ENCODE measurements around the gene GPR162. TPM values are rescaled to one million over a fixed set of nuclear protein-coding genes. Genes with fewer than 3 reads are reported as not detected.
A peak's percentile ranks its signal among the peaks of the same experiment; 100 is the strongest.

The GPR162 gene
- total and polyA plus RNA-seq, 11 donors: 1.8 to 7.7 (median 3.0) TPM

DNA sequence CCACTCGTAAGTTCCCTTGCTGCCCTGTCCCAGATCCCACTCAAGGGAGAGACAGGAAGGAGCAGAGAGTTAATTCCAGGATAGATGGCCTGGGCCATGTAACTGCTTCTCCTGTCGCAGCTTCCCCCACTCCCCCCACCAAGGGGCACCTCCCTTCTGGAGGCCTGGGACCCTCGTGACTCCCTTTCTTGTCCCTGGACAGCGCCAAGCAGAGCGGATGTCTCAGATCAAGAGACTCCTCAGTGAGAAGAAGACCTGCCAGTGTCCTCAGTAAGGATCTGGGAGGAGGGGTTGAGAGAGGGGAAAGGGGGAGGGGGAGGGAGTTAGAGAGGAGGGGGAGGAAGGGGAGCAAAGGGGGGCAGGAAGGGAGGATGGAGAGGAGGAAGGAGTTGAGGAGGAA, 3.0 kb upstream of the GPR162 start:
- no peaks in the 10 kb centered on the region for H3K9me3 ChIP-seq
- H3K27ac ChIP-seq: no peak overlapping the region
- H3K4me1 ChIP-seq: peaks cover 0 to 23% (median 13%) of the 10 kb centered on the region in 12 donors
- intact Hi-C loops (cut with DNase I): no loop called here
- 81 to 100% (median 86%) methylated on average over 2 to 5 of the region's 5 CpGs for WGBS, 4 donors
- ATAC-seq (no peak), DNase-seq (no peak)
- H3K36me3 ChIP-seq: peaks cover 0 to 16% (median 0%) of the 10 kb centered on the region in 9 donors
- peaks cover 0 to 12% (median 0%) of the 10 kb centered on the region in 9 donors for H3K27me3 ChIP-seq
- TF ChIP-seq, protein P1, sequence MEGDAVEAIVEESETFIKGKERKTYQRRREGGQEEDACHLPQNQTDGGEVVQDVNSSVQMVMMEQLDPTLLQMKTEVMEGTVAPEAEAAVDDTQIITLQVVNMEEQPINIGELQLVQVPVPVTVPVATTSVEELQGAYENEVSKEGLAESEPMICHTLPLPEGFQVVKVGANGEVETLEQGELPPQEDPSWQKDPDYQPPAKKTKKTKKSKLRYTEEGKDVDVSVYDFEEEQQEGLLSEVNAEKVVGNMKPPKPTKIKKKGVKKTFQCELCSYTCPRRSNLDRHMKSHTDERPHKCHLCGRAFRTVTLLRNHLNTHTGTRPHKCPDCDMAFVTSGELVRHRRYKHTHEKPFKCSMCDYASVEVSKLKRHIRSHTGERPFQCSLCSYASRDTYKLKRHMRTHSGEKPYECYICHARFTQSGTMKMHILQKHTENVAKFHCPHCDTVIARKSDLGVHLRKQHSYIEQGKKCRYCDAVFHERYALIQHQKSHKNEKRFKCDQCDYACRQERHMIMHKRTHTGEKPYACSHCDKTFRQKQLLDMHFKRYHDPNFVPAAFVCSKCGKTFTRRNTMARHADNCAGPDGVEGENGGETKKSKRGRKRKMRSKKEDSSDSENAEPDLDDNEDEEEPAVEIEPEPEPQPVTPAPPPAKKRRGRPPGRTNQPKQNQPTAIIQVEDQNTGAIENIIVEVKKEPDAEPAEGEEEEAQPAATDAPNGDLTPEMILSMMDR (IDR thresholded peaks at IDR 0.05): no peak
- no peak for TF ChIP-seq POLR2A (IDR thresholded peaks at IDR 0.05)
- H3K4me3 ChIP-seq: no peak overlapping the region

DNA sequence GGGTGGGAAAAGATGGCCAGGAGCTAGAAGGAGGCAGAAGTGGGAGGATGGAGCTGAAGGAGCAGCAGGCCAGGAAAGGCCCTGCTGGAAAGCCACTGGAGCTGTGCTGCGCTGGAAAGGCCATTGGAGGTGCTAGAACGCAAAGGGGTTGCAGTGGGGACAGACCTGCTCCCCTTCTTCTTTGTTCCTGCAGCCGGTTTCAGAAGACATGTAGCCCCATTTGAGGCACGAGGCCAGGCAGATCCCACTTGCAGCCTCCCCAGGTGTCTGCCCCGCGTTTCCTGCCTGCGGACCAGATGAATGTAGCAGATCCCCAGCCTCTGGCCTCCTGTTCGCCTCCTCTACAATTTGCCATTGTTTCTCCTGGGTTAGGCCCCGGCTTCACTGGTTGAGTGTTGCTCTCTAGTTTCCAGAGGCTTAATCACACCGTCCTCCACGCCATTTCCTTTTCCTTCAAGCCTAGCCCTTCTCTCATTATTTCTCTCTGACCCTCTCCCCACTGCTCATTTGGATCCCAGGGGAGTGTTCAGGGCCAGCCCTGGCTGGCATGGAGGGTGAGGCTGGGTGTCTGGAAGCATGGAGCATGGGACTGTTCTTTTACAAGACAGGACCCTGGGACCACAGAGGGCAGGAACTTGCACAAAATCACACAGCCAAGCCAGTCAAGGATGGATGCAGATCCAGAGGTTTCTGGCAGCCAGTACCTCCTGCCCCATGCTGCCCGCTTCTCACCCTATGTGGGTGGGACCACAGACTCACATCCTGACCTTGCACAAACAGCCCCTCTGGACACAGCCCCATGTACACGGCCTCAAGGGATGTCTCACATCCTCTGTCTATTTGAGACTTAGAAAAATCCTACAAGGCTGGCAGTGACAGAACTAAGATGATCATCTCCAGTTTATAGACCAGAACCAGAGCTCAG, 2.3 kb upstream of the GPR162 start:
- intact Hi-C loops (cut with DNase I): loop anchor here in 3 of 10 donors (5.0 to 10.0 kb wide), 4 partner anchors 45 to 205 kb away; partner anchors contain the start of genes LAG3 (in 1 of the 3) and MLF2 (in 1 of the 3)
- H3K4me3 ChIP-seq: no peak overlapping the region
- H3K4me1 ChIP-seq: peaks cover 0 to 23% (median 13%) of the 10 kb centered on the region in 12 donors
- WGBS, 4 donors: 76 to 84% (median 82%) methylated on average over 12 to 13 of the region's 13 CpGs
- ATAC-seq: no peak
- peak in 1 of 5 donors; percentile 40 for DNase-seq
- peaks cover 0 to 12% (median 0%) of the 10 kb centered on the region in 9 donors for H3K27me3 ChIP-seq
- TF ChIP-seq, protein P1 (IDR thresholded peaks at IDR 0.05): no peak
- no peak for TF ChIP-seq POLR2A (IDR thresholded peaks at IDR 0.05)
- H3K9me3 ChIP-seq: no peaks in the 10 kb centered on the region
- H3K36me3 ChIP-seq: peaks cover 0 to 16% (median 0%) of the 10 kb centered on the region in 9 donors
- H3K27ac ChIP-seq: no peak overlapping the region

DNA sequence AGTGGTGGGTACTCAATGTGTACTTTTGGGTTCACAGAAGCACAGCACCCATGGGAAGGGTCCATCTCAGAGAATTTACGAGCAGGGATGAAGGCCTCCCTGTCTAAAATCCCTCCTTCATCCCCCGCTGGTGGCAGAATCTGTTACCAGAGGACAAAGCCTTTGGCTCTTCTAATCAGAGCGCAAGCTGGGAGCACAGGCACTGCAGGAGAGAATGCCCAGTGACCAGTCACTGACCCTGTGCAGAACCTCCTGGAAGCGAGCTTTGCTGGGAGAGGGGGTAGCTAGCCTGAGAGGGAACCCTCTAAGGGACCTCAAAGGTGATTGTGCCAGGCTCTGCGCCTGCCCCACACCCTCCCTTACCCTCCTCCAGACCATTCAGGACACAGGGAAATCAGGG, 1.5 kb upstream of the GPR162 start:
- TF ChIP-seq POLR2A (IDR thresholded peaks at IDR 0.05): no peak
- TF ChIP-seq, protein P1 (IDR thresholded peaks at IDR 0.05): no peak
- no peak overlapping the region for H3K27ac ChIP-seq
- ATAC-seq (no peak), DNase-seq (no peak)
- peaks cover 0 to 23% (median 14%) of the 10 kb centered on the region in 12 donors for H3K4me1 ChIP-seq
- WGBS, 4 donors: 80 to 91% (median 90%) methylated on average over 5 of the region's 5 CpGs
- intact Hi-C loops (cut with DNase I): loop anchor here in 3 of 10 donors (5.0 to 10.0 kb wide), 4 partner anchors 45 to 205 kb away; partner anchors contain the start of genes LAG3 (in 1 of the 3) and MLF2 (in 1 of the 3)
- no peak overlapping the region for H3K4me3 ChIP-seq
- peaks cover 0 to 11% (median 0%) of the 10 kb centered on the region in 9 donors for H3K36me3 ChIP-seq
- H3K27me3 ChIP-seq: peaks cover 0 to 12% (median 0%) of the 10 kb centered on the region in 9 donors
- no peaks in the 10 kb centered on the region for H3K9me3 ChIP-seq

Data from heart left ventricle (tissue), 16 donors.